ENCODE results near the gene TMCO4.
A peak's percentile ranks its signal among the peaks of the same experiment; 100 is the strongest.
"Not testable (repeated sequence)": the region's sequence is repeated elsewhere in the genome, so short reads cannot be mapped to it uniquely, and the experiment has no call there.

Gene TMCO4

DNA sequence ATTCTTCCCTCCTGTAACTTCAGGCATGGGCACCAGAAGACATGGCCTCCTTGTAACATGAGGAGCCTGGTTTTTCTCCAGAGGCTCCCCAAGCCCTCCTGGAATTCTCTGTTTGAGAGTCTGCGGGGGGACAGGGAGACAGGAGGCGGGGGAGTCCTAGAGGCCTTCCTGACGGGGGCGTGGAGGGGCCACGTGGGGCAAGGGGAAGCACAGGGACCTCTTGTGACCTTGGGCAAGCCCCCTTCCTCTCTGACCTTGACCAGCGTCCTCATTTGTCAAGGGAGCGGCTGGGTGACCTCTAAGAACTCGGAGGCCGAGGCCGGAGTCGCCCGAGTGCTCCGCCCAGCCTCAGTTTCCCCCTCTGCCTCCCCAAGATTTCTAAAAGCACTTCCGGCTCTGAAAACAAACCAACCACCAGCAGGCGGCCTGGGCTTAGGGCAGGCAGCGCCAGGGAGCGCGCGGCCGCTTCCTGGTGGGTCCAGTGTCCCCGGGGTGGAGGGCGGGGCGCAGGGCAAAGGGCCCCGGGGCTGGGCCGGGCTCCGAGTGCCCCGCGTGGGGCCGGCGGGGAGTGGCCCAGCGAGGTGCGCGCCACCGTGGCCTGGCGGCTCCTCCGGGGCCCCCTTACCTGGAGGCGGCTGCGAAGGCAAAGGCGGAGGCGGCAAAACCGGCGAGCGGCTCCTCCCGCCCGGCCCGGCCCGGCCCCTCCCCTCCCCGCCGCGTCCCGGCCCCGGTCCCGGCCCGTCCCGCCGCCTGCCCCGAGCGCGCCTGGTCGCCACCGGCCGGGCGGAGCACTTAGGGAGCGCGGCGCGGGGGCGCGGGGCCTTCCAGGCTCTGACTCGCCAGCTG lies at the start of gene TMCO4:
Gene TMCO4, minus strand, starts transcription at position 687 of the 846 bp plus-strand sequence. CDS start 19,158 bp downstream, outside the sequence.
- peak within 1 kb of the TSS; percentile 93 for H3K4me3 Mint-ChIP-seq
- DNase-seq (ENCODE audit: low spot score) = peak; percentile 61
- H3K9me3 Mint-ChIP-seq = no peaks in the 10 kb centered on the region
- peaks cover 14% of the 10 kb centered on the region for H3K4me1 Mint-ChIP-seq (ENCODE audit: low read depth)
- peaks cover 4% of the 10 kb centered on the region for H3K27me3 Mint-ChIP-seq (ENCODE audit: low read depth)
- peak within 1 kb of the TSS; percentile 86 for H3K27ac Mint-ChIP-seq
- peaks cover 1% of the 10 kb centered on the region for H3K36me3 Mint-ChIP-seq (ENCODE audit: low read depth)

DNA sequence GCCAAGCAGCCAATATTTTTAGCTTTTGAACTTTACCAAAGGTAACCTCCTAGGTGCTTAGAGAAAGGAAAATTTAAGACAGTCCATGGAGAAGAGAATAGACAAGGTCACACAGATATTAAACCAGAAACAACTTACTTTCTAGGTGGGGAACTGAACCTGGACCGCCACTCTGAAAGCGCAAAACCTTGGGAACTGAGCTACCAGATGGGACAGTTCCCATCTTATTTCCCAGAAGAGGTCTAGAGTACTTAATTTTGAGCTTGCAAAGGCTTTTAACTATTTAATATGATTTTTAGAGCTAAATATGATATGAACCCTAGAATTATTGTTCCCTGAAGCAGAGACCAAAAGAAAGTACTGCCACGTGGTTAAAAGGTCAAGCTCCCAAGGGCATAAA lies 49.6 kb upstream of the TMCO4 start:
- not testable (repeated sequence) for H3K9me3 Mint-ChIP-seq; H3K4me3 Mint-ChIP-seq; H3K27ac Mint-ChIP-seq; H3K4me1 Mint-ChIP-seq (ENCODE audit: low read depth); H3K36me3 Mint-ChIP-seq (ENCODE audit: low read depth); DNase-seq (ENCODE audit: low spot score)
- H3K27me3 Mint-ChIP-seq (ENCODE audit: low read depth) = peaks cover 21% of the 10 kb centered on the region

DNA sequence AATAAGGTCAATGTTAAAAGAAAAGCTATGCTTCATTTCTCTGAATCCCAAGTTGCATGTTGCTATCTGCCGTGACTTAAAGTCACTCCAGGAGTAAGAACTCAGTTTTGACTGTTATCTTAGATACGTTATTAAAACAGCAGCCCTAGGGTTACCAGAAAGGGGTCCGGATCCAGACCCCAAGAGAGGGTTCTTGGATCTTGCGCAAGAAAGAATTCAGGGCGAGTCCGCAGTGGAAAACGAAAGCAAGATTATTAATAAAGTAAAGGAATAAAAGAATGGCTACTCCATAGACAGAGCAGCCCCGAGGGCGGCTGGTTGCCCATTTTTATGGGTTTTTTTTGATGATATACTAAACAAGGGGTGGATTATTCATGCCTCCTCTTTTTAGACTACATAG lies 47.6 kb upstream of the TMCO4 start:
- not testable (repeated sequence) for H3K27ac Mint-ChIP-seq; H3K4me1 Mint-ChIP-seq (ENCODE audit: low read depth); H3K36me3 Mint-ChIP-seq (ENCODE audit: low read depth); H3K9me3 Mint-ChIP-seq; H3K4me3 Mint-ChIP-seq; DNase-seq (ENCODE audit: low spot score)
- peaks cover 21% of the 10 kb centered on the region for H3K27me3 Mint-ChIP-seq (ENCODE audit: low read depth)

DNA sequence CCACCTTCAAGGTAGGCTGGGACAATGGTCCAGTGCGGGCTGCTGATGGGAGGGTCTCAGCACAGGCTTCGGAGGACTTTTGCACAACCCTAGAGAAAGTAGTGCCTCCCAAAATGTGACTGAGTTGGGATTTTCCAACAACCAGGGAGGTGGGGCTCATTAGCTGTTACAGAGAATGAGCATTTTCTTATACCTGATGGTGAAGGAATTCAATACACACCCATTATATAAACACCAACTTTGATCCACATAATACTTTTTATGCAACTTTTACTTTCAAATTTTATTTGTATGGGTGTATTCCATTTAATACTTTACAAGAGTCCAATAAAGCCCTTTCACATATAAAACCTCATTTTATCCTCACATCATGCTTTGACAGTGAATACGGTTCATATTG lies 46.6 kb upstream of the TMCO4 start:
- H3K36me3 Mint-ChIP-seq (ENCODE audit: low read depth) = no peaks in the 10 kb centered on the region
- DNase-seq (ENCODE audit: low spot score) = no peak
- no peaks in the 10 kb centered on the region for H3K9me3 Mint-ChIP-seq
- no peak overlapping the region for H3K4me3 Mint-ChIP-seq
- H3K27ac Mint-ChIP-seq = no peak overlapping the region
- H3K27me3 Mint-ChIP-seq (ENCODE audit: low read depth) = peaks cover 21% of the 10 kb centered on the region
- no peaks in the 10 kb centered on the region for H3K4me1 Mint-ChIP-seq (ENCODE audit: low read depth)

DNA sequence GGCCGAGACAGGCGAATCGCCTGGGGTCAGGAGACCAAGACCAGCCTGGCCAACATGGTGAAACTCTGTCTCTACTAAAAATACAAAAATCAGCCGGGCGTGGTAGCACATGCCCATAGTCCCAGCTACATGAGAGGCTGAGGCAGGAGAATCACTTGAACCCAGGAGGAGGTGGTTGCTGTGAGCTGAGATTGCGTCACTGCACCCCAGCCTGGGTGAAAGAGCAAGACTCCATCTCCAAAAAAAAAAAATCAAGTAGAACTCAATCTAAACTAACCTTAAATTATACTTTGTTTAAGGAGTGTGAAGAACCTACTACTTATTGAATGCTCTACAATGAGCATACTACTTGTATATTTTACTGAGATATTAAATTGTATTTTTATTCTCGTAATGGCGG lies 45.8 kb upstream of the TMCO4 start:
- no peak overlapping the region for H3K4me3 Mint-ChIP-seq
- H3K36me3 Mint-ChIP-seq (ENCODE audit: low read depth) = no peaks in the 10 kb centered on the region
- no peaks in the 10 kb centered on the region for H3K9me3 Mint-ChIP-seq
- H3K4me1 Mint-ChIP-seq (ENCODE audit: low read depth) = no peaks in the 10 kb centered on the region
- peaks cover 21% of the 10 kb centered on the region for H3K27me3 Mint-ChIP-seq (ENCODE audit: low read depth)
- no peak for DNase-seq (ENCODE audit: low spot score)
- H3K27ac Mint-ChIP-seq = no peak overlapping the region

DNA sequence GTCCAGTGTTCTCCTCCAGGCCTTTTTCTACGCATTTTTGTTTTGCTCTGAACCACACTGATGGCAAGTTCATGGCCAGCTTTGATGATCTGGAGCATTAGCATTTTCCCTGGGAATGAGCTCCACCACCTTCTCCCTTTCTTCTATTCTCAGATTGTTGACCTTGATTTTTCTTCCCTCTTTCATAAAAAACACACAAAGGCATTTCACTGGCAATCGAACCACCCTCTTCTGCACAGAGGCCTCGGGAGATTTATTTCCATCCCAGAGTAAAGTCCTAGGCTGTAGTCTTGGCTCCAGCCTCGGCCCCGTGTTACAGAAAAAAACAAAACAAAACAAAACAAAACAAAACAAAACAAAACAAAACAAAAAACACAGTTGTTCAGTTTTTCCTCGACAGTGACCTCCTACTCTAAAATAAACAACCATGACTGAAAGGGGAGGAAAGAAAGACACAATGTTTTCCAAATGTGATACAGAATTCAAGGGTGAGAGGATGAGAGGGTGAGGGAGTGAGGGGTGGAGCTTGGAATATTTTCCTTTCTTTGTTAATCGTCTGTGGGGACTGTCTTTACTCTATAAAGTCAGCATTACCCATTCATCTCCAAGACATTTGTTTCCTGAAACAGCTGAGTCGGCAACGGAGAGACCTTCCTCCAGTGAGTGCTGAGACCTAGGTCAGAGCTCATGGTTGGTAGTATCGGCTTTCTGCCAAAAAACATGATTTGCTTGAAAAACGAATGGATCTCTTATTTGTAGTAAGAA lies 45.2 kb upstream of the TMCO4 start:
- no peaks in the 10 kb centered on the region for H3K9me3 Mint-ChIP-seq
- DNase-seq (ENCODE audit: low spot score) = no peak
- no peak overlapping the region for H3K27ac Mint-ChIP-seq
- peaks cover 21% of the 10 kb centered on the region for H3K27me3 Mint-ChIP-seq (ENCODE audit: low read depth)
- no peaks in the 10 kb centered on the region for H3K36me3 Mint-ChIP-seq (ENCODE audit: low read depth)
- H3K4me3 Mint-ChIP-seq = no peak overlapping the region
- no peaks in the 10 kb centered on the region for H3K4me1 Mint-ChIP-seq (ENCODE audit: low read depth)

DNA sequence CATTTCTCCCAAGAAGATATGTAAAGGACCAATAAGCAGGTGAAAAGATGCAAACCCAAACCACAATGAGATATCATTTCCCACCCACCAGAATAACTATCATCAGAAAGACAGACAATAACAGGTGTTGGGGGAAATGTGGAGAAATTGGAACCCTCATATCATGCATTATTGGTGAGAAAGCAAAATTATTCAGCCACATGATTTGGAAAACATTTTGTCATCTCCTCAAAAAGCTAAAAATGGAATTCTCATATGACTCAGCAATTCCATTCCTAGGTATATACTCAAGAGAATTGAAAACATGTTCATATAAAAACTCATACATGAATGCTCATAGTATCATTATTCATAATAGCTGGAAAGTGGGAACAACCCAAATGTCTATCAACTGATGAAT lies 40.5 kb upstream of the TMCO4 start:
- no peaks in the 10 kb centered on the region for H3K9me3 Mint-ChIP-seq
- no peak overlapping the region for H3K4me3 Mint-ChIP-seq
- DNase-seq (ENCODE audit: low spot score) = no peak
- peaks cover 15% of the 10 kb centered on the region for H3K27me3 Mint-ChIP-seq (ENCODE audit: low read depth)
- H3K27ac Mint-ChIP-seq = no peak overlapping the region
- H3K36me3 Mint-ChIP-seq (ENCODE audit: low read depth) = no peaks in the 10 kb centered on the region
- peaks cover 1% of the 10 kb centered on the region for H3K4me1 Mint-ChIP-seq (ENCODE audit: low read depth)

DNA sequence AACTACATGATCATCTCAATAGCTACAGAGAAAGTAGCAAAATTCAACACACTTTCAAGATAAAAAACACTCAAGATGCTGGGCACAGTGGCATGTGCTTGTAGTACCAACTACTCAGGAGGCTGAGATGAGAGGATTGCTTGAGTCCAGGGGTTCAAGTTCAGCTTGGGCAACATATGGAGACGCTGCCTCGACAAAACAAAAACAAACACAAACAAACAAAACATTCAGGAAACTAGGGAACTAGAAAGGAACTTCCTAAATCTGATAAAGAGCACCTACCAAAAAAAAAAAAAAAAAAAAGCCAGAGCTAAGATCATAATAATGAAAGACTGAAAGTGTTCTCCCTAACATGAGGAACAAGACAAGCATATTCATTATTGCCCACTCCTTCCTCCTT lies 38.1 kb upstream of the TMCO4 start:
- H3K9me3 Mint-ChIP-seq = no peaks in the 10 kb centered on the region
- no peak for DNase-seq (ENCODE audit: low spot score)
- no peaks in the 10 kb centered on the region for H3K36me3 Mint-ChIP-seq (ENCODE audit: low read depth)
- peaks cover 1% of the 10 kb centered on the region for H3K4me1 Mint-ChIP-seq (ENCODE audit: low read depth)
- H3K27ac Mint-ChIP-seq = no peak overlapping the region
- H3K27me3 Mint-ChIP-seq (ENCODE audit: low read depth) = peaks cover 12% of the 10 kb centered on the region
- no peak overlapping the region for H3K4me3 Mint-ChIP-seq

DNA sequence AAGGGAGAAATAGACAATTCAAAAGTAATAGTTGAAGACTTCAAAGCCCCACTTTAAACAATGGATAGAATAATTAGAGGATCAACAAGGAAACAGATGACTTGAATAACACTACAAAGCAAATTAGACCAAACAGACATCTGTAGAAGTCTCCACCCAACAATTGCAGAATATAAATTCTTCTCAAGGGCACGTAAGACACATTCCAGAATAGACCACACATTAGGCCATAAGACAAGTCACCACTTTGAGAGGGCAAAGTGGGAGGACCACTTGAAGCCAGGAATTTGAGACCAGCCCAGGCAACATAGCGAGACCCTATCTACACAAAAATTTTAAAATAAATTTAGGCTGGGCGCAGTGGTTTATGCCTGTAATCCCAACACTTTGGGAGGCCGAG lies 35.9 kb upstream of the TMCO4 start:
- Mint-ChIP-seq H3K27ac (no peak overlapping the region), H3K27me3 (ENCODE audit: low read depth) (peaks cover 16% of the 10 kb centered on the region), H3K9me3 (no peaks in the 10 kb centered on the region), H3K4me1 (ENCODE audit: low read depth) (peaks cover 1% of the 10 kb centered on the region), H3K4me3 (no peak overlapping the region), H3K36me3 (ENCODE audit: low read depth) (no peaks in the 10 kb centered on the region)
- DNase-seq (ENCODE audit: low spot score) = no peak

DNA sequence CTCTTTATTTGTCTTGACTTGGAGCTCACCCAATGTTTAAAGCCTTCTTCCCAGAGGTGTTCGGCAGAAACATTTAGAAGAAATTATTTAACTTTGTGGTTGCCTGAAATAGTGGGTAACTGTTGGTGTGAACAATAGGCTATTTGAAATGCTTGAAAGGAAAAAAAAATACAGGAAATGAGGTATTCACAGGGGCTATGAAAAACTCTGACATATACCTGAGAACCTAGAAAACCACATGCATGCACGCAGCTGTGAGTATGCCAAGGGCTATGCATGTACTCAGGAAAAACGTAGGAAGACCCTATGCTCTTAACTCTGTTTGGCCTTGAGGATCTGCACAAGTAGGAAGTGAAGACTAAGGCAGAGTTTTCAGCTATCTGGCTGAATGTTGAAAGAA lies 31.7 kb upstream of the TMCO4 start:
- H3K27me3 Mint-ChIP-seq (ENCODE audit: low read depth) = peaks cover 16% of the 10 kb centered on the region
- no peak overlapping the region for H3K27ac Mint-ChIP-seq
- DNase-seq (ENCODE audit: low spot score) = no peak
- H3K4me3 Mint-ChIP-seq = no peak overlapping the region
- no peaks in the 10 kb centered on the region for H3K4me1 Mint-ChIP-seq (ENCODE audit: low read depth)
- H3K9me3 Mint-ChIP-seq = no peaks in the 10 kb centered on the region
- no peaks in the 10 kb centered on the region for H3K36me3 Mint-ChIP-seq (ENCODE audit: low read depth)

DNA sequence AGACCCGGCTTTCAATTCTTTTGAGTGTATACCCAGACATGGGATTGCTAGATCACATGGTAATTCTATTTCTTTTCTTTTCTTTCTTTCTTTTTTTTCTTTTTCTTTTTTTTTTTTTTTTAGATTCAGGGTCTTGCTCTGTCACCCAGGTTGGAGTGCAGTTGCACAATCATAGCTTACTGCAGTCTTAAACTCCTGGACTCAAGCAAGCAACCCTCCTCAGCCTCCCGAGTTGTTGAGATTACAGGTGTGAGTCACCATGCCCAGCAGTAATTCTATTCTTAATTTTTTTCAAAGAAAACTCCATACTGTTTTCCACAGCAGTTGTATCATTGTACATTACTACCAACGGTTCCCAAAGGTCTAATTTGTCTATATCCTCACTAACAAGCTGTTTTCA lies 28.8 kb upstream of the TMCO4 start:
- no peaks in the 10 kb centered on the region for H3K9me3 Mint-ChIP-seq
- H3K27me3 Mint-ChIP-seq (ENCODE audit: low read depth) = peaks cover 6% of the 10 kb centered on the region
- H3K27ac Mint-ChIP-seq = no peak overlapping the region
- no peaks in the 10 kb centered on the region for H3K36me3 Mint-ChIP-seq (ENCODE audit: low read depth)
- no peak for DNase-seq (ENCODE audit: low spot score)
- peaks cover 5% of the 10 kb centered on the region for H3K4me1 Mint-ChIP-seq (ENCODE audit: low read depth)
- no peak overlapping the region for H3K4me3 Mint-ChIP-seq

DNA sequence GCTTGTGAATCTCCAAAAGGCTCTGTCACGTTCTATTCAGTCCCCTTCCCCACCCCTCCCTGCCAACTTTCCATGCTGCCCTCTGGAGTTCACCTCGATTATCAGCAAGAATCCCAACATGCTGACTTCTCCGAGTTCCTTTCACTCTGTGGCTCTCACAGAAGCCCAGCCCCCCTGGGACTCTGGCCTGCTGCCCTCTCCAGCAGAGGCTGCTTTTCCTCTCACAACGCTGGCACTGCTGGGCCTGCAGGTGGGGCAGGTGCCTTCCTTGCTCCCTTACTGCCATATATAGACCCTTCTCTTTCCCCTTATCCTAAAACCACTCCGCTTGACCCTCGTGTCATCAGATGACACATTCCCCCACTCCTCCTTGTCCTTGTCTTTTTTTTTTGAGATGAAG lies 25.6 kb upstream of the TMCO4 start:
- no peaks in the 10 kb centered on the region for H3K36me3 Mint-ChIP-seq (ENCODE audit: low read depth)
- H3K9me3 Mint-ChIP-seq = no peaks in the 10 kb centered on the region
- DNase-seq (ENCODE audit: low spot score) = no peak
- H3K27ac Mint-ChIP-seq = no peak overlapping the region
- no peak overlapping the region for H3K4me3 Mint-ChIP-seq
- peaks cover 5% of the 10 kb centered on the region for H3K4me1 Mint-ChIP-seq (ENCODE audit: low read depth)
- peaks cover 9% of the 10 kb centered on the region for H3K27me3 Mint-ChIP-seq (ENCODE audit: low read depth)

DNA sequence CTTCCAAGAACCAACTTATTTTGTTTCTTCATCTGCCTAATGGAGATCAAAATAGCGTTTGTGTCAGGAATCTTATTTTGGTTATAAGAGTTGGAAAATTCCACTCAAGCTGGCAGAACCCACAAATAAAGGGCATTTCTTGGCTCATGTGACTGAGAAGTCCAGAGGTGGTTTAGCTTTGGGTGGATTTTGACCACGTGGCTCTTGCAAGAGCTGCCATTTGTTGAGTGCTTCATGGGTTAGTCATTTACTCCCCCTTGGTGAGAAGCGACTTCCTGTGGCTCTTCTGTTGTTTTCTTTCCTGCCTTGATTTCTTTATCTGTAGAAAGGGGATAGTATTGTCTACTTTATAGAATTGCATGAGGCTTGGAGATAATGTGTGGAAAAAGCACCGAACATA lies 24.8 kb upstream of the TMCO4 start:
- no peak for DNase-seq (ENCODE audit: low spot score)
- Mint-ChIP-seq H3K9me3 (no peaks in the 10 kb centered on the region), H3K4me3 (no peak overlapping the region), H3K27ac (no peak overlapping the region), H3K27me3 (ENCODE audit: low read depth) (peaks cover 6% of the 10 kb centered on the region), H3K4me1 (ENCODE audit: low read depth) (peaks cover 5% of the 10 kb centered on the region), H3K36me3 (ENCODE audit: low read depth) (no peaks in the 10 kb centered on the region)

DNA sequence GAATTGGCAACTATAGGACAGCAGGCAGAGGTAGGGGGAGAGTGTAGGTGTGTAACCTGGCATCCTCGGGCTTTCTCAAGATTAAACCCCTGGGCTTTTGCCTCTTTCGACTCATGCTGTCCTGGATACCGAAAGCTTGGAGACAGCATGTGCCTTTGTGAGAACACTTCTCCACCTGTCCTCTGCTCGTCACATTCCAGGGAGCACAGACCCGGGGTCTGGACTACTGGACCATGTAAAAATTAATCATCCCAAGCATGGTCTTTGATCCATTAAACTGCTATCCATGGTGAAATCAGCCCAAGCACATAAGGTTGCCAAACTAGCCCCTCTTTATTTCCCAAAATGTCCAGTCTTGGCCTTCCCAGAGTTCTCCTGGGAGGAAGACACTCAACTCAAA lies 24.3 kb upstream of the TMCO4 start:
- Mint-ChIP-seq H3K27ac (no peak overlapping the region), H3K36me3 (ENCODE audit: low read depth) (no peaks in the 10 kb centered on the region), H3K9me3 (no peaks in the 10 kb centered on the region), H3K4me3 (no peak overlapping the region), H3K4me1 (ENCODE audit: low read depth) (peaks cover 5% of the 10 kb centered on the region), H3K27me3 (ENCODE audit: low read depth) (peaks cover 6% of the 10 kb centered on the region)
- no peak for DNase-seq (ENCODE audit: low spot score)

Measured in T-helper 2 cell treated with Interferon-gamma antibody and Interleukin-4, amounts not matched to agents 5 μg/mL and 100 μg/mL, for 36 hours (primary cell).